Activated T-helper 9 cell treated with anti-CD3 and anti-CD28 coated beads, Interleukin-2, amount 50 U/mL, for 16 hours (primary cell): ENCODE measurements around the gene TMEM81.

ENCODE experiments used
- DNase-seq: peaks from one replicate; pipeline ENCODE4 v3.0.0-alpha.2; 2020; ENCODE audit warnings: low read depth

Gene TMEM81

GRCh38 chr1:205076245-205076761 is 8.0 kb downstream of the TMEM81 start:
- DNase-seq = no peak

- DNase-seq = no peak
Observed at GRCh38 chr1:205075642-205076155, 8.6 kb downstream of the TMEM81 start.

DNA sequence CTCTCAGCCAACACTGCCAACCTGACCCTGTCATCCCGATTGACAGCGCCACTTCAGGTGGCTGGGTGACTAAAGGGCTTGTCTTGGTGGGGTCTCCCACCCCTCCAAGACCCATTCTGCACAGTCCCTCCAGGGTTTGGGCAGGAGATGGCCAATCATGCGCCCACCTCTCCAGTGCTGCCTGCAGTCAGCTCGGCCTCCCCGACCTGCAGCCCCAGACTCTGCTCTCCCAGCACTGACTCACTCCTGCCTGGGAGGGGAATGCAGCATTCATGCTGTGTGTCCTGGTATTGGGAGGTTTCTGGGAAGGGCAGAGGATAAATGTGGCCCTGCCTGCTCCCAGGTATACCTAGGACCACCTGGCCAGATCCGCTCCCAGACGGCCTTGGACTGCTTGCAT is 9.7 kb downstream of the TMEM81 start:
- no peak for DNase-seq

DNA sequence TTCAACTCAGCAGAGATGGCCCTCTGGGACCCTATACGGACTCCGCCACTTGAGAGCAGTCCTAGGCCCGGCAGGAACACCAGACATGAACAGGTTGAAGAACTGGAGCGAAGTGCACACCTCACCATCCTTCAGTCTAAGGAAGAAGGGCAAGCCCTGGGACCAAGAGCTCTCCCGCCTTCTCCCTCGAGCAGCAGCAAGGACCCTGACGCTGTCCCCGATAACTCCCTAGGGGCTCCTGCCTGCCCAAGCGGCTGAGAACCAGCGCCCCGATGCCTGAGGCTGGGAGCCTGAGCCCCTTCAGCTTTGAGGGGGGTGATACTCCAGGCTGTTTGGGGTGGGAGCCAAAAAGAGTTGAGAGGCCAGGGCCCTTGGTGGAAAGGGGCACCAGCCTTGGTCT is 10.2 kb downstream of the TMEM81 start:
- no peak for DNase-seq

DNA sequence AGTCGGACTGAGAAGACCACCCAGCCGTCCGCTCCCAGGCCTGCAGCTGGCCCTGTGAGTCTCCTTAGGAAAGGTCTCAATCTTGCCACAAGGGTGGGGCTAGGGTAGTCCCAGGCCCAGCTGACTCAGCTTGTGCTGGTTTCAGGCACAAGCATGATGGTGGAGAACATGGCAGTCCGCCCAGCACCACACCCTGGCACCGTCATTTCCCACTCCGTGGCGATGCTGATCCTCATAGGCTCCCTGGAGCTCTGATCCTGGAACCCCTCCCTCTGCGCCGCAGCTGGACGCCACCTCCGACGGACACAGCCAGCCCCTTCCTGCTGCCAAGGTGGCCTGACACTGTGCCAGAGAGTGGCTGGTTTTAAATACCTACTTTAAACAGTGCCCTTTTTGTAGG is 10.7 kb downstream of the TMEM81 start:
- no peak for DNase-seq

- no peak for DNase-seq
Observed at GRCh38 chr1:205072881-205073280, 11.4 kb downstream of the TMEM81 start.

DNA sequence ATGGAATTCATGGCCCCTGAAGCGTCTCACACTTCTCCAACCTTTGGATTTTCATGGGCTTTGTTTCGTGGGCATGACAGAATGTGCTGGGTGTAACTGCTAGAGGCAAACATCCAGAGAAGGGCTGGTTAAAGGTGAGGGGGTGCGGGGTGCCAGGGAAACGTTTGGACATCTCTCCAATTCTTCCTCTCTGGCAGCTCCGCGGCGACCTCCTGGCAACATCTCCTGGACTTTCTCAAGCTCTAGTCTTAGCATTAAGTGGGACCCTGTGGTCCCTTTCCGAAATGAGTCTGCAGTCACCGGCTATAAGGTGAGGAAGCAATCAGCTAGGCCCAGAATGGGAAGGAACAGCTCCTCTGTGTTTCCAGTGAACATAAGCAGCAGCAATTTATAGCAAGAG is 12.0 kb downstream of the TMEM81 start:
- no peak for DNase-seq

GRCh38 chr1:205071801-205072200 is 12.5 kb downstream of the TMEM81 start:
- DNase-seq = no peak

DNA sequence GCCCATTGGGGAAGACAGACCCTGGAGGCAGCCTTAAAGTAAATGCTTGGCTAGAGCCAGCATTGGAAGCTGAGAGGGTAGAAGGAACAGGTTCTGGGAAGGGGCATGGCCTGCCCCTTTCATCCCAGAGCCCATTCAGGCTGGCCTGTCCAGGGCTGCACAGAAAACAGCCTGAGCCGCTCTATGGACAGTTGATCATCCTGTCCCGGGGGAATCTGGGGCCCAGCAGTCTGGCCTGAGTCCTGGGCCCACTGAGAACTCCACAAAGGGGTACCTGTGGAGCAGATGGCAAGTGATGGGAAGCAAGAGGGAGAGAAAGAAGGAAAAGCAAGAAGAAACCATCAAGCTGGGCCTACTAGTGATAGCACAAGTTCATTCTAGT is 13.2 kb downstream of the TMEM81 start:
- DNase-seq = no peak

- DNase-seq = no peak
Observed at GRCh38 chr1:205069371-205070125, 14.7 kb downstream of the TMEM81 start.

DNA sequence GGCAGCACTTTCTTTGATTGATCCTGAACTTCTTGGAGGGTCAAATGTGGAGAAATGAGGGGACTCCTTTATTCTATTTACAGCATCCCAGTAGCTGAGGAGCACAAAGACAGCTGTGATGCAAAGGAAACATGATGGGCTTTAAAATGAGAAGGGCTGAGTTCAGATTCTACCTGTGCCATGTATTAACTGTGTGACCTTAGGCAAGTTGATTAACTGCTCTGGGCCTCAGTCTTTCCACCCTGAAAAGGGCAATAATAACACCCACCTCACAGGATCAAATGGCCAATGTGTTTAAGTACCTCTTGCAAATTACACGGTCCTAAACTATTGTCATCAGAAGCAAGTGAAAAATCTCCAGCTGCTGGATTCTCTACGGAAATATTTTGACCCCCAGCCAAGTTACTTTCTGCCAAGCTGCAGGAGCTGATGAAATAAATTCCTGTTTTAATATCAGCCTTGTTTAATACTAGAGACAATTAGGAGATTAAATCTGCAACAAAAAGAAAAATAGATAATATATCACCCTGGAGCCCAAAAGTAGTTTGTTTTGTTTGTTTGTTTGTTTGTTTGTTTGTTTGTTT is 15.7 kb downstream of the TMEM81 start:
- no peak for DNase-seq

- no peak for DNase-seq
Observed at GRCh38 chr1:205068001-205068400, 16.3 kb downstream of the TMEM81 start.

- DNase-seq = no peak
Observed at GRCh38 chr1:205067031-205067430, 17.2 kb downstream of the TMEM81 start.

- DNase-seq = no peak
Observed at GRCh38 chr1:205066141-205066818, 18.0 kb downstream of the TMEM81 start.

- no peak for DNase-seq
Observed at GRCh38 chr1:205065666-205066065, 18.6 kb downstream of the TMEM81 start.

DNA sequence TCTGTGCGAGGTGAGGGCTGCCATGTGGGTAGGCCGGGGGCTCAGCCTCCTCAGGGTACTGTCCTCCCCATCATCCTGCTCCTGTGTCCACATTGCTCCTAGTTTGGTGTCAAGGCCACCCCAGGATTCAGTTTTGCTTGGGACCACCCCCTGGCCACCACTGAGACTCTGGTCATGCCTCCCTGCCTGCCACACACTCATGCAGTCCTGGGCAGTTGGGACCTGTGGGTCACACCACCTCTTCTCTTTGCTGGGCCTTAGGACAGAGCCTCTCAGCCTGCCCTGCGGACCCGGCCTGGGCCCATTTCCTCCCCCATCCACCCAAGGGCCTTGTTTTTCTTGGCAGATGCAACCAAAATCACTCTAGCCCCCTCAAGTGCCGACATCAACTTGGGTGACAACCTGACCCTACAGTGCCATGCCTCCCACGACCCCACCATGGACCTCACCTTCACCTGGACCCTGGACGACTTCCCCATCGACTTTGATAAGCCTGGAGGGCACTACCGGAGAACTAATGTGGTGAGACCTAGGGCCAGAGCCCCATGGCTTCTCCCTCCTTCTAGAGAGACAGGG is 19.4 kb downstream of the TMEM81 start:
- DNase-seq = no peak

DNA sequence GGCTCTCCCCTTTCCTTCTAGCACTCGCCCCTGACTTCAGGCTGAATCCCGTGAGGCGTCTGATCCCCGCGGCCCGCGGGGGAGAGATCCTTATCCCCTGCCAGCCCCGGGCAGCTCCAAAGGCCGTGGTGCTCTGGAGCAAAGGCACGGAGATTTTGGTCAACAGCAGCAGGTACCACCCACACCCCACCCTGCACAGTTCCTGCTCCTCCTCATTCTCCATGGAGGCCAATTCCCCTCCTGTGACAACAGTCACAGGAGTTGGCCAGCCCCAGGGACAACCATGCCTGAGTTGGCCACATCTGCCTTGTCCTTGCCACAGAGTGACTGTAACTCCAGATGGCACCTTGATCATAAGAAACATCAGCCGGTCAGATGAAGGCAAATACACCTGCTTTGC is 20.0 kb downstream of the TMEM81 start:
- DNase-seq = no peak

DNA sequence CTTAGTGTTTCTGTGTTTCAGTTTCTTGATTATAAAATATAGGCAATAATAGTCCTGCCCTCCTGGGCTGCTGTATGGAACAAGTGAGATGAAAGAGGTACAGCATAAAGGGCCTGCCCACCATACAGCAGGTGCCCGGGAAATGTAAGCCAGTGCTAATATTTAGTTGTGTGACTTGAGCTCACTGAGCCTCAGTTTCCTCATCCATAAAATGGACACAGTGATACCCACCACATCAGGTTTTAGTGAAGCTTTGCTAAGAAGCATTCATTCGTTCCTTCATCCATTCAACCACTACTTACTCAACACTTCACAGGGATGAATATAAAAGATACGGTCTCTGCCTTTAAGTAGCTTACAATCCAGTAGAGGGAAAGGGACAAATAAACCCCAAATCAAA is 21.4 kb downstream of the TMEM81 start:
- no peak for DNase-seq

GRCh38 chr1:205062319-205062718 is 21.9 kb downstream of the TMEM81 start:
- DNase-seq = no peak

DNA sequence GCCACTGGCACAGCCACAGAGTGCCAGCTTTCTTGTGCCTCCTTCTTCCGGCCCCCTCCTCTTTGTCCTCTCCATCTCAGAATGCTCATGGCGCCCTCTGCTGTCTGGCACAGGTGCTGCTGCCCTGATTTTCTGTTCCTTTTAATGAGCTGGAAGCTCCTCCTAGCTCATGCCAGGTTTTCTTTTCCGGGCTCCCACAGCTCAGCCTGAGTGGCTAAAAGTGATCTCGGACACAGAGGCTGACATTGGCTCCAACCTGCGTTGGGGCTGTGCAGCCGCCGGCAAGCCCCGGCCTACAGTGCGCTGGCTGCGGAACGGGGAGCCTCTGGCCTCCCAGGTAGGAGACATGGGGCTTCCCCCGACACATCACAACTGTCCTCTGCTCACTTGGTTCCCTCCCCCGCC is 22.6 kb downstream of the TMEM81 start:
- DNase-seq = no peak

DNA sequence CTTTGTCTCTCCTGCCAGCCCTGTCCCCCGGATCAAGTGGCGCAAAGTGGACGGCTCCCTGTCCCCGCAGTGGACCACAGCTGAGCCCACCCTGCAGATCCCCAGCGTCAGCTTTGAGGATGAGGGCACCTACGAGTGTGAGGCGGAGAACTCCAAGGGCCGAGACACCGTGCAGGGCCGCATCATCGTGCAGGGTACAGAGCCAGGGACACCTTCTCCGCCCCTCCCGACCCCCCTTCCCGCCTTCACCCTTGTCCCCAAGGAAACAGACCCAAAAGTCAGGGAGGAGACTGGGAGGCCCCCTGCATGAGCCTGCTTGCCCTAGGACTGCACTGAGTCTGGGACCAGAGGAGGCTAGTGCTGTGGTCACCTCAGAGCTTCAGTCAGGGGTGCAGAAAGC is 23.0 kb downstream of the TMEM81 start:
- no peak for DNase-seq

- no peak for DNase-seq
Observed at GRCh38 chr1:205060746-205061145, 23.5 kb downstream of the TMEM81 start.

- no peak for DNase-seq
Observed at GRCh38 chr1:205059660-205060059, 24.6 kb downstream of the TMEM81 start.
